ENCODE data around the gene TXLNB.
A peak's percentile ranks its signal among the peaks of the same experiment; 100 is the strongest.

Gene TXLNB

GRCh38 chr6:139270249-139270648 is 21.5 kb downstream of the TXLNB start:
- DNase-seq (ENCODE audit: low spot score): no peak

GRCh38 chr6:139265512-139266190 is 26.1 kb downstream of the TXLNB start:
- DNase-seq (ENCODE audit: low spot score): no peak

DNA sequence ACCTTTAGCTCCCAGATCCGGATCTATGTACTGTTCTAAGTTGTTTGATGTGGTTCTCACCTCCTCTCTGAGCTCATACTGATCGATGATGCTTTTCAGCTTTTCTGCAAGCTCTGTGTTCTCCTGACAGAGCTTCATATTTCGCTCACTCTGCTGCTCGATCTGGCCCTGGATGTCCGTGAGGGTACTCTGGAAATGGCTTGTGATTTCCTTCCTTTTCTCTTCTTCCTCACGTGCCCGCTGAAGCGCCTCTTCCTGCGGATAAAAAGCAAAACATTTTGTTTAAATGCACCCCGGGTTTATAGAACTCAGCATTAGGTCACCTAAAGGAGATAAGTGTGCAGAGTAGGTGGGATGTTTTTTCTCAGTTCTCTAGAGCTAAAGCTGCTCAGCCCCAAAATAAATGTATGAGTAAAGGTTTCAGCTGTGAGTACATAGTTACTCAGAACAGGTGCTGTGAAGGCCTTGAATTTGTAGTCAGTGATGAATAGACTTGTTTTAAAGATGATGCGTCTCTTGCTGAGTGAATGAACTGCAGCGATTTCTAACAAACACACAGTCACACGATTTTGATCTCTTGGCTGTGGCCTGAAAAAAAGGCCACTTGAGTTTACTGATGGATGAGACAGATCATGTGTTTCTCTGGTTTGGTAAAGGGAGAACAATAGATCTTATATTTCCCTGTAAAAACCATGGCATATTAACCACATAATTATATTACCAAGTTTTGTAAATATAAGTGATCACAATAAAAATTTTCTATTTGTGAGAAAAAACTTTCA is 29.1 kb downstream of the TXLNB start:
- DNase-seq (ENCODE audit: low spot score): no peak

DNA sequence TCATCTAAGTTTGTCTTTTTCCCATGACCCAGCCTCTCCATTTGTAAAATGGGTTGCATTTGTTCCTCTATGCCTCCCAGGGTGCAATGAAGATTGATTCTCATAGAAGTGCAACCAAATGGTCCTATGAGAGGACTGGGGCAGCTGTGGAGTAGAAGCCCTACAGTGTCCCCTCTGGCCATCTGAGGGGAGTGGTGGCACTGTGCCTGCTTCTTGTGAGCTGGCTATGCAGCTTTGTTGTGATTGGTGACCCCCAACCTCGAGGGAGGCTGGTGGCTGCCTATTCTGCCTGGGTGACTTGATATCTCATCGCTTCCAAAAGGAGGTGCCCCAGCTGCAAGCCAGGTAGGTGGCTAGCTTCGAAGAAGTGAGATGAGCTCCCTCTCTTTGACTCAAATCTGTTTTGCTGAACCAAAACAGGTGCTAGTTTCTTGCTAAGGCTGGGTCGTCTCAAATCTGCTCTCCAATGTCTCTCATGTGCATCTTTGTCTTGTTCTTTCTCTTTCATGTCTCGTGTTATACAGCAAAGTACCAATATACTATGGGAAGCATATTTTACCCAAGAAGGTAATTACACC is 33.9 kb downstream of the TXLNB start:
- DNase-seq (ENCODE audit: low spot score): no peak

DNA sequence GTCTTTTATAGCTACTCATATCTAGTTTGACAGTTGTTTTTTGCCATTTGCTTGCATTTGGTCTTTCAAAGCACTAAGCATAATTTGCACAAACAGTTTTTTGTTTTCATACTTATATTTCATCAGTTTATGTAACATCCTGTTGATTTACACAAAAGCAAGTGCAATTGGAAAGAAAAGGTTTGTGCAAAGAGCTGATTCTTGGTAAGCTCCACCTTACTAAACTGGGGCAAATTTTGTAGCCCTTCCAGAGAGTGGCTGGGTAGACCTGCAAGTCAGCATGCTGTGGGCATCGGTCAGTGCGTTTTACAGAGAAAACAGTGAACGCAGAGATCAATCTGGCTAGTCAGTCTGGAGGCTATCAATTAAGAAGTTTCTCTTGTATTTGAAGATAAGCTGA is 34.5 kb downstream of the TXLNB start:
- DNase-seq (ENCODE audit: low spot score): no peak

DNA sequence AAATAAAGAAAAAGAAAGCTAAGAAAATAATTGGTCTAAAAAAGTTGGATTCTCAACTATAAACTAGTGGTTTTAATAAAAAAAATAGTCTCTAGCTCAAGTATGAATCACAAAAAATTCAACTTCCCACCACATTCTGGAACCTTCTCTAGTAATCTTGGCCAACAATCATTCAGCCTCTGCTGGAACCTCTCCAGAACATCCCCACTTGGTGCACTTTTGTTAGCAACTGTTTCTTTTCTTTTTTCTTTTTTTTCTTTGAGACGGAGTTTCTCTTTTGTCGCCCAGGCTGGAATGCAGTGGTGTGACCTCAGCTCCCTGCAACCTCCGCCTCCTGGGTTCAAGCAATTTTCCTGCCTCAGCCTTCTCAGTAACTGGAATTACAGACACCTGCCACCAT is 35.7 kb downstream of the TXLNB start:
- DNase-seq (ENCODE audit: low spot score): no peak

DNA sequence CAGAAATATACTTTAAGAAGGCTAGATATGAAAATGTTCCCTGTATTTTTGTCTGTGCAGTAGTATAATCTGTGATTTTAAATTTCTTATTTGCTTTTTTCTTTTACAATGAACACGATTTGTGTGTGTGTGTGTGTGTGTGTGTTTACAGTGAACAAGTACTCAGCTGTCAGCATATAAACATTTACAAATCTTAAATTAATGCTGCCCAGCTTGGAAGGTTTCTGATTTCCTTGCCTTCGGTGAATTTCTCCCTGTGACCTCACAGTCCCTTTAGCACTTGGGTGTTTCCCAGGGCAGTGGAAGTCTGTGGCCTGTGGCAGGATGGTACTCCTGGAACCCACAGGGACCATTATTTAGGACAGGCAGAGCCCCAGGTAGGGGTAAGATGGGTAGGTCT is 37.6 kb downstream of the TXLNB start:
- no peak for DNase-seq (ENCODE audit: low spot score)

- DNase-seq (ENCODE audit: low spot score): no peak
Observed at GRCh38 chr6:139253656-139254055, 38.1 kb downstream of the TXLNB start.

DNA sequence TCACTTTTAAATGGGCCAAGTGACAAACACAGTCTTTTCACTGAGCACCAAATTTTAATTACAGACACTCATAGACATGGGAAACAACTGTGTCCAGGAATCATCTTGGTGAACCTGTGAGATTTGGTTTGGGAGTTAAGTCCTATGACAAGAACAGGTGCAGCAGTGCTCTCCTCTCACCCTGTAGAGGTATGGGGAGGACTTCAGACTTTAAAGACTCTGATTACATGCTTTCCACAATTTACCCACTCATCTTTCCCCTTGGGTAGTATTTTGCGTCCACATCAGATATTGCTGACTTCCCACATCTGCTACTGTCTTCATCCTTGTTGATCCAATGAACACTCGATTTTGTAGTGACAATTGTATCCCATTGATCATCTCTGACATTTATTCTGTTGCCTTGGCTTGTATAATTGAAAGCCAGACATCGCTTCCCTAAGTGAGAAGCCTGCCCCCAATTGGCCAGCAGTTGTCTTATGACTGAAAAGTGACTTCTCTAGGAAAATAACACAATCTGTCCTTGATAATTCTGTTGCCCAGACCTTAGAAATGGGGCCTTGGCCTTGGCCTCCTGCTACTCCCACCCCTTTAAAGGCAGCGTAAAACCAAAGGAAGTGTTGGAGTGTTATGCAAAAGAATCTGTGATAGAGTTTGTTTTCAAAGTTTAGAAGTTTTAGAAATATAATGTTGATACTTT is 40.0 kb downstream of the TXLNB start:
- no peak for DNase-seq (ENCODE audit: low spot score)

- DNase-seq (ENCODE audit: low spot score): no peak
Observed at GRCh38 chr6:139251045-139251690, 40.6 kb downstream of the TXLNB start.

DNA sequence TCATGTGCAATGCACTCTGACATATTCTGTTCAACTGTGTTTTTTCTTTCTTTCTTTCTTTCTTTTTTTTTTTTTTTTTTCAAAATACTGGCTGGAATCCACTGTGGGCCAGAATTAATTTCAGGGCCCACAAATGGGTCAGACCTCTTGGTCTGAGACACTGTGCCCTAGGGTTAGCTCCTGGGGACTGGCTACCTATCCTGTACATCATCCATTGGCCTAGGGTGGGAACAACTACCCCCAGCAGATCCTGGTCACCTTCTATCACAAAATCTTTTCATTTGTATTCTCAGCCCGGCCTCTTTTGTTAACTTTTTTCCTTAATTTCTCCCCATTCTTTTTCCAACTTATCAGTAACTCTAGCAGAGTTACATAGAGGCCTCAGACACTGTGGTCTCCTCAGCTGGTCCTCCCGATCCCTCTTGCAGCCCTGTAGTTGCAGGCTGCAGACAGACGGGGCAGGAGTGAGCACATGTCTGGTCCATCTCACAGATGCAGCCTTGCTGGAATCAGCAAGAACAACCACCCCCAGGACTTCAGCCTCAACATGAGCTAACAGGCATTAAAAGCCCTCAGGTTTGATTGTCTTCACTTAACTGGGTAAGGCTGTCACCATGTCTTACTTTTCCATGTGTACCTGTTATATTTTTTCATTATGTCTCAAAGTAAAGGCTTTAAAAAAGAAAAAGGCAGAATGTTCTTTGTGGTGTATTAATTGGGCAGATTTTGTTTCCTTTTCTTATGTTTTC is 41.3 kb downstream of the TXLNB start:
- DNase-seq (ENCODE audit: low spot score): peak; percentile 34

GRCh38 chr6:139249395-139249794 is 42.4 kb downstream of the TXLNB start:
- DNase-seq (ENCODE audit: low spot score): no peak

DNA sequence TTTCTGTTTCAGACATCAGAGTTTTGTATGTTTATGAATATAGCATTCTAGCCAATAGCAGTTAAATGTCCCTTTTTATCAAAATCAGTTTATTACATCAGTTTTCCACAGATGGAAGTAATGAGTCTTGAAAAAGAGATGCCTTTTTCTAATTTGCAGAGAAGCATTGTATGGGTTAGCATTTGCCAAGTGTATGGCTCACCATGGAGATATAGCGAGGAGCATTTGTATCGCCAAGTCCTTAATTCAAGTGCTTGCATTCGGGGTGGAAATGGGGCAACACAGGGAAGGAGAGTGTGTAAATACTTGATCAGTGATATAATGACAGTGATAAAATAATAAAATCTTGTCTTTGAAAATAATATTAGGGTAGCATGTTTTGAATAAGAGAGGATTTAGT is 42.9 kb downstream of the TXLNB start:
- no peak for DNase-seq (ENCODE audit: low spot score)

DNA sequence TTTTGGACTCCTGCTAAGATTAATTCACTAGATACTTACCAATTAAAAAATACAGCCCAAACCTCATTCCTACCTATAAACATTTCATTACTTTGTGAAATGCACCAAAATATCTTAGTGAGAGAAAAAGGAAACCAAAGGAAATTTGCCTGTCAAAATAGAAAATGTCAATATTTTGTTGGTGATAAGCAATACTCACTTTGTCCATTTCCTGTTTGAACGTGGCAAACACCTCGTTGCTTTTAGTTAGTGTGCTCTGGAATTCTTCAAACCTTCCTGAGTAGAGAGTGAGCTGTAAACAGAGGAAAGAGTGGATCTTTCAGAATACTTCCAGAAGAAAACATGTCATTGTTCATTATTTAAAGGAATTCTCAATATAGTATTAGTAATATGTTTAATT is 44.2 kb downstream of the TXLNB start:
- DNase-seq (ENCODE audit: low spot score): no peak

DNA sequence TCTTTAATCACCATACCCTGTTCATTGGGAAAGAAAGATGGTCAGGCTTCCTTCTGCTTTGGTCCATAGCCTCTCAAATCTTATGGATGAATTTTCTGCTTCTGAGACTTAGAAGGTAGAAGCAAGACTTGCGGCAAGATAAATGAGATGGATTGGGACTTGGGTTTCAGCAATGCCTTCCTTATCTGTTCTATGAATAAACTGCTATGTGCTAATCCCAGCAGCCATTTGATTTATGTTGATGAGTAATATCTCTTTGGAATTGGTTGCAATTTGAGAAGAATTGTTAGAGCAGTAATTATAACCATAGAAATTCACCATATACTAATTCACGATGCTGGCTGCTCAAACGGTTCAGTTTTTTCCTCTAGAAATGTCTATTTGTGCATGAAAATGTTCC is 48.3 kb downstream of the TXLNB start:
- no peak for DNase-seq (ENCODE audit: low spot score)

GRCh38 chr6:139242457-139243240 is 49.1 kb downstream of the TXLNB start:
- no peak for DNase-seq (ENCODE audit: low spot score)

- no peak for DNase-seq (ENCODE audit: low spot score)
Observed at GRCh38 chr6:139240161-139241010, 51.4 kb downstream of the TXLNB start.

DNA sequence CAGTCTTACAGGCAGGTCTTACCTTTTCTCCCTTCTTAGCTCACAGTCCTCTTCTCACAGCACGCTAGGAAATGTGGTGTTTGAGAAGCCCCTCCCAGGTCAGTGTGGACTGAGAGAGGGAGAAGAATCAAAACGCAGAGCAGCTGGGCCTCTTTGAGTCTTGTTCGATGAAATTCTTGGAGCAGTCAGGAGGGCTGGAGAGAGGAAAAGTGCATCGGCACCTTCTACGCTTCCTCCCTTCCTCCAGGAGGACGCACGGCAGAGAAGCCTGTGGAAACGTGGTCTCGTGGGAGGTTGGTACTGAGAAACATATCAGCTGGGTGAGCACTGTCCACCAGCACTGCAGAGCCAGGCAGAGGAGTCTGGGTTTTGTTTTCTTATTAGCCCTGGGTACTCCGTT is 52.7 kb downstream of the TXLNB start:
- DNase-seq (ENCODE audit: low spot score): no peak

DNA sequence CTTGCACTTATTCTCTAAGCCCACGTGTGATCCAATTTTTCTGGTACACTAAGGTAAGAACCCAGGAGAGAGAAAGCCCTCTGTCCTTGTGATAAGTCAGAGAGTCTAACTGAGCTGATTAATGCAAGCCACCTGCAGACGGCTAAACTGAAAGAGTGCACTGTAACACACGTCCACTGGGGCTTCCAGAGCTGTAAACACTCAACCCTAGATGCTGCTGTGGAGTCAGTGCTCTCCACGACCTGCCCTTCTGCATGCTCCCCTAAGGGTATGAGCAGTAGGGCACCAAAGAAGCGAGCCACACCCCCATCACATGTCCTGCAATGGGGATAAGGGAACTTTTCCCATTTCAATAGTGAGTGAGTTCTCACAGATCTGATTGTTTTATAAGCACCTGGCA is 55.7 kb downstream of the TXLNB start:
- DNase-seq (ENCODE audit: low spot score): no peak

DNA sequence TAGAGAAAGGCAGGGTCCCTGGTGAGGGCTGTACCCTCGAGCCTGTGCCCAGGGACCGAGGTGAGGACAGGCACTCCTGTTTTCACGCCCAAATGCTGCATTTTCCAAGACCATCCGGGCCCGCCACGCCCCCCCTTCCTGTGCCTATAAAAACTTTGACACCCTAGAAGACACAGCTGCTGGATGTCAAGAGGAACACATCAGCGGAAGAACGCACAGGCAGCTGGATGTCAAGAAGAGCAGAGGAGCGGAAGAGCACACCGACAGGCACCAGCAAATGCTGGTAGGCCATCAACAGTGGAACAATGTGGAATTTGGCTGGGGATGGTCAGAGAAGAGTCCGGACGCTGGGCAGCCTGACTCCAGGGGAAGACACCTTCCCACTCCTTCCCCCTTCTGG is 56.1 kb downstream of the TXLNB start:
- no peak for DNase-seq (ENCODE audit: low spot score)
